NCI-H187 treated with DMSO at 0.1 percent for 48 hours (cell line): ENCODE measurements around the gene FAM168A.

Experiments used
- DNase-seq: peaks from one replicate; lab custom pipeline; 2025; lab: John Stamatoyannopoulos, UW

Gene FAM168A

GRCh38 chr11:73388265-73389133 is 209.4 kb downstream of the FAM168A start:
- no peak for DNase-seq

- DNase-seq: no peak
These were observed 210.2 kb downstream of the FAM168A start for GRCh38 chr11:73387594-73388264.

GRCh38 chr11:73386546-73386945 is 211.4 kb downstream of the FAM168A start:
- DNase-seq: no peak

- DNase-seq: no peak
These were observed 211.9 kb downstream of the FAM168A start for GRCh38 chr11:73386016-73386415.

- no peak for DNase-seq
These were observed 212.8 kb downstream of the FAM168A start for GRCh38 chr11:73384872-73385689.

- DNase-seq: no peak
These were observed 213.4 kb downstream of the FAM168A start for GRCh38 chr11:73384531-73384871.

- no peak for DNase-seq
These were observed 213.8 kb downstream of the FAM168A start for GRCh38 chr11:73384125-73384441.

- DNase-seq: no peak
These were observed 214.4 kb downstream of the FAM168A start for GRCh38 chr11:73383249-73384124.

GRCh38 chr11:73382747-73383146 is 215.2 kb downstream of the FAM168A start:
- DNase-seq: no peak

- DNase-seq: no peak
These were observed 215.7 kb downstream of the FAM168A start for GRCh38 chr11:73382183-73382582.

GRCh38 chr11:73381589-73381988 is 216.3 kb downstream of the FAM168A start:
- DNase-seq: no peak

- no peak for DNase-seq
These were observed 217.0 kb downstream of the FAM168A start for GRCh38 chr11:73380897-73381410.

GRCh38 chr11:73380331-73380730 is 217.6 kb downstream of the FAM168A start:
- DNase-seq: no peak

GRCh38 chr11:73379189-73379880 is 218.6 kb downstream of the FAM168A start:
- DNase-seq: no peak

- no peak for DNase-seq
These were observed 220.9 kb downstream of the FAM168A start for GRCh38 chr11:73376803-73377629.

- no peak for DNase-seq
These were observed 221.6 kb downstream of the FAM168A start, which contains the start of gene RELT for GRCh38 chr11:73376160-73376802. RELT (plus strand) TSS chr11:73376399; CDS start chr11:73389137, 12,738 bp downstream.

- DNase-seq: no peak
These were observed 222.1 kb downstream of the FAM168A start for GRCh38 chr11:73375830-73376159.

GRCh38 chr11:73374151-73374550 is 223.8 kb downstream of the FAM168A start:
- DNase-seq: no peak

GRCh38 chr11:73372375-73372993 is 225.4 kb downstream of the FAM168A start:
- no peak for DNase-seq
